HepG2 (cell line): ENCODE results near the gene GPC6. TPM values are rescaled to one million over a fixed set of nuclear protein-coding genes. Genes with fewer than 3 reads are reported as not detected.

Experiments
- ATAC-seq: fragments of 200-7000 bp; cut with Tn5 transposase; 3 replicates; pipeline ENCODE4 v1.9.1; 2020; ENCODE audit warnings: mild to moderate bottlenecking, moderate library complexity
- BruUV-seq: library from RNA; stranded (reverse); fragments of 400-500 nt; replicated peaks from 2 replicates; lab custom pipeline; 2021; lab: Mats Ljungman, UMichigan
- CTCF ChIA-PET: fragments of 300-600 bp; formaldehyde crosslinking; extraction: SDS; loops from one replicate; lab custom pipeline; 2021; ENCODE audit warnings: low total read pairs, inconsistent platforms, low intra/inter-chr PET ratio; lab: Yijun Ruan, JAX
- POLR2A ChIA-PET: fragments of 350-600 bp; sonication (Branson Sonifier 250); formaldehyde crosslinking; loops from one replicate; lab custom pipeline; 2020; ENCODE audit warnings: antibody characterized with exemption, inconsistent platforms; lab: Yijun Ruan, JAX
- DNase-seq: peaks from one replicate; pipeline ENCODE4 v3.0.0-alpha.2; 2015; ENCODE audit warnings: low spot score
- FAIRE-seq: peaks from 3 replicates; lab custom pipeline; 2011; peaks lifted over from hg19 to GRCh38; lab: Jason Lieb, UNC
- H2AFZ ChIP-seq: one replicate; pipeline ENCODE4 v1.6.1; 2011; ENCODE audit warnings: low read length, inconsistent platforms
- H3K27ac ChIP-seq: fragments of 300-600 bp; 3 replicates; pipeline ENCODE4 v1.8.0; 2011; ENCODE audit warnings: mixed run types, mild to moderate bottlenecking, mixed read lengths, low read length, inconsistent platforms; ENCODE audit not compliant: insufficient read depth; ENCODE audit errors: extremely low read length
- H3K27me3 ChIP-seq, 2 experiments: fragments of 200-600 bp in 1 of 2; 2 replicates in 1 of 2; 3 replicates in 1 of 2; pipeline versions ENCODE4 v1.6.0 to v1.8.0; 2011; ENCODE audit warnings: low read length in 2 of 2, mild to moderate bottlenecking in 2 of 2, moderate library complexity in 2 of 2, inconsistent platforms in 1 of 2; ENCODE audit not compliant: insufficient read depth in 2 of 2, control insufficient read depth in 1 of 2
- H3K36me3 ChIP-seq, 2 experiments: fragments of 200-600 bp in 1 of 2; replicated peaks in 1 of 2; 2 replicates in 1 of 2; 3 replicates in 1 of 2; pipeline versions ENCODE4 v1.5.1 to v1.8.0; 2011; ENCODE audit warnings: low read length in 2 of 2, inconsistent platforms in 1 of 2; ENCODE audit not compliant: insufficient read depth in 2 of 2, control insufficient read depth in 1 of 2
- H3K4me1 ChIP-seq: 2 replicates; pipeline ENCODE4 v1.5.1; 2012; ENCODE audit warnings: low read length, inconsistent platforms; ENCODE audit not compliant: insufficient read depth
- H3K4me2 ChIP-seq: 2 replicates; pipeline ENCODE4 v1.6.0; 2011; ENCODE audit warnings: low read depth, low read length, inconsistent platforms
- H3K4me3 ChIP-seq, 3 experiments: fragments of 200-600 bp in 1 of 3; sonication (generic), shearing (Covaris generic) in 1 of 3; replicated peaks in 1 of 3; 2 replicates each; pipeline ENCODE4 v1.5.1; 2011 to 2016; ENCODE audit warnings: low read length in 3 of 3, inconsistent platforms in 2 of 3, low read depth in 2 of 3, mild to moderate bottlenecking in 2 of 3, control low read depth in 1 of 3, mixed read lengths in 1 of 3; ENCODE audit not compliant: insufficient read depth in 1 of 3
- H3K79me2 ChIP-seq: one replicate; pipeline ENCODE4 v1.6.1; 2011; ENCODE audit warnings: low read length, inconsistent platforms; ENCODE audit not compliant: insufficient read depth
- H3K9ac ChIP-seq: 2 replicates; pipeline ENCODE4 v1.6.0; 2011; ENCODE audit warnings: mild to moderate bottlenecking, low read depth, low read length, inconsistent platforms; ENCODE audit not compliant: insufficient read depth
- H3K9me3 ChIP-seq: 2 replicates; pipeline ENCODE4 v1.5.1; 2012; ENCODE audit warnings: mild to moderate bottlenecking, low read length
- H4K20me1 ChIP-seq: 2 replicates; pipeline ENCODE4 v1.6.0; 2011; ENCODE audit warnings: inconsistent platforms, mild to moderate bottlenecking, low read length, moderate library complexity; ENCODE audit not compliant: insufficient read depth
- ARID3A ChIP-seq: IDR thresholded peaks from 2 replicates; pipeline ENCODE4 v1.6.1; 2012; ENCODE audit warnings: low read depth, low read length, improper control_type of control experiment
- ASH2L ChIP-seq: fragments of 300-600, 200-600 bp; sonication (generic); IDR thresholded peaks from 2 replicates; pipeline ENCODE4 v1.7.0; 2017; ENCODE audit warnings: low read depth, mild to moderate bottlenecking, moderate library complexity, mixed read lengths, low read length; ENCODE audit not compliant: insufficient read length
- CEBPG ChIP-seq: IDR thresholded peaks from 2 replicates; pipeline ENCODE4 v1.6.1; 2016
- GATAD2A ChIP-seq: IDR thresholded peaks from 2 replicates; pipeline ENCODE4 v1.6.1; 2016
- MTERF4 ChIP-seq: sonication (generic); formaldehyde crosslinking; IDR thresholded peaks from 2 replicates; pipeline ENCODE4 v1.8.0; 2023; ENCODE audit warnings: mild to moderate bottlenecking, missing genetic modification reagents
- PAX8 ChIP-seq: sonication (generic); formaldehyde crosslinking; IDR thresholded peaks from 2 replicates; pipeline ENCODE4 v1.8.0; 2022; ENCODE audit warnings: mild to moderate bottlenecking, missing genetic modification reagents, borderline replicate concordance
- STAT6 ChIP-seq: sonication (generic); formaldehyde crosslinking; IDR thresholded peaks from 2 replicates; pipeline ENCODE4 v1.4.0; 2020; ENCODE audit warnings: missing genetic modification reagents, mild to moderate bottlenecking, borderline replicate concordance
- ZNF629 ChIP-seq: sonication (generic); formaldehyde crosslinking; conservative IDR thresholded peaks from 2 replicates; pipeline ENCODE4 v1.5.0; 2020; ENCODE audit warnings: missing genetic modification reagents
- WGBS: methylation state at CpG from one replicate; pipeline ENCODE4 v1.1.6; 2017; ENCODE audit warnings: low lambda C conversion rate; 5-methylcytosine and 5-hydroxymethylcytosine counted together
- in situ Hi-C: cut with HindIII; loops from 2 replicates; pipeline ENCODE4 v1.10.0; 2017; ENCODE audit warnings: low pct_unique_long_range_greater_than_20kb; ENCODE audit not compliant: extremely low pct_ligation_motif_present
- intact Hi-C: fragments of 100-400 bp; cut with micrococcal nuclease; formaldehyde crosslinking; loops from one replicate; pipeline ENCODE4 v1.10.0; 2022; ENCODE audit not compliant: unreplicated experiment
- polyA plus RNA-seq, 8 experiments: library from polyadenylated mRNA; depleted of rRNA in 3 of 8; stranded (reverse) in 7 of 8; unstranded in 1 of 8; fragments of >200 nt; fragmentation: Illumina TruSeq in 4 of 8; extraction: Trizol in 4 of 8; gene quantifications; 2 replicates each; pipeline versions ENCODE4 v1.2.1 to v1.2.3, GENCODE V29; 2011 to 2016; ENCODE audit warnings: low read depth in 4 of 8, missing spikeins in 1 of 8, mixed read lengths in 1 of 8; ENCODE audit not compliant: insufficient read depth in 1 of 8
- total RNA-seq, 5 experiments: library from RNA; depleted of rRNA; stranded (reverse); fragments of >200 nt; fragmentation: Illumina TruSeq; extraction: Trizol; gene quantifications; 2 replicates each; pipeline ENCODE4 v1.2.3, GENCODE V29; 2016; ENCODE audit warnings: low read depth in 1 of 5
- TF ChIP-seq, protein P1 (sequence below): sonication (generic); formaldehyde crosslinking; IDR thresholded peaks from 2 replicates; pipeline ENCODE4 v1.8.0; 2022; ENCODE audit warnings: mild to moderate bottlenecking, missing genetic modification reagents, moderate library complexity

Gene GPC6
- total and polyA plus RNA-seq, 2 of the 13 experiments (the other 11 are each of a cell fraction or from before 2014, with no cell fraction given) = 24.5 to 33.9 TPM

DNA sequence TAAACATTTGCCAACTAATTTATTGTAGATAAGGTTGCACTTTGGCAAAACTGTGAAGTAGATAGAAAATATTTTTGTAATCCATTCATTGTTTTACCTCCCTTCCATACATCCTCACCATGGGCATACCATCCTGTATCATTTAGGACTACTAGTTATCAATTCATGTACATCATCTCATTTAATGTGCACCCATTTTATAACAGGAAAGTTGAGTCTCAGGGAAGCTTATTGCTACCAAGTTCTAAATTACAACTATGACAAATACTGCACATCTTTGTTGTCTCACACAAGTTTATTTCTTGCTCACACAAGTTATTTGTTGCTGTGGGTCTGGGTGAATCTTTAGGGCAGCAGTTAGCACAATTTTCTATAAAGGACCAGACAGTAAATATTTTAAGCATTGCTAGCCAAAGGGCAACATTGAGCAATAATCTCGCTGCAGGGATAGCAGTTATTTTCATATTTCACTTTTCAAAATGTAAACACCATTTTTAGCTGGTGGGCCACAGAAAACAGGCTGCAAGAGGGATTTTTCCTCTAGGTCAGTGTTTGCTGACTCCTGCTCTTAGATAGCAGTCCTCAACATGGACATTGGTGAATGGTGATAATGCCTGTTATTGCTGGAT is 276.5 kb downstream of the GPC6 start:
- DNase-seq = no peak
- POLR2A ChIA-PET = no interaction called here
- intact Hi-C loops (no loop called here), in situ Hi-C loops (no loop called here)
- Histone ChIP-seq H4K20me1 (no peaks in the 10 kb centered on the region), H3K27me3 (no peaks in the 10 kb centered on the region), H3K36me3 (no peaks in the 10 kb centered on the region), H3K4me1 (peaks cover 17% of the 10 kb centered on the region), H3K4me2 (no peak overlapping the region), H3K4me3 (no peak overlapping the region), H3K9me3 (no peaks in the 10 kb centered on the region), H3K79me2 (peaks cover 4% of the 10 kb centered on the region), H2AFZ (no peak overlapping the region), H3K27ac (no peak overlapping the region), H3K9ac (no peak overlapping the region)
- no peak for ATAC-seq
- CTCF ChIA-PET = no interaction called here
- no peak for FAIRE-seq
- no TSS peak for BruUV-seq
- WGBS = 96% methylated on average over 1 of the region's 1 CpG
- TF ChIP-seq ZNF629 = peak; percentile 57
- no peak for TF ChIP-seq MTERF4

DNA sequence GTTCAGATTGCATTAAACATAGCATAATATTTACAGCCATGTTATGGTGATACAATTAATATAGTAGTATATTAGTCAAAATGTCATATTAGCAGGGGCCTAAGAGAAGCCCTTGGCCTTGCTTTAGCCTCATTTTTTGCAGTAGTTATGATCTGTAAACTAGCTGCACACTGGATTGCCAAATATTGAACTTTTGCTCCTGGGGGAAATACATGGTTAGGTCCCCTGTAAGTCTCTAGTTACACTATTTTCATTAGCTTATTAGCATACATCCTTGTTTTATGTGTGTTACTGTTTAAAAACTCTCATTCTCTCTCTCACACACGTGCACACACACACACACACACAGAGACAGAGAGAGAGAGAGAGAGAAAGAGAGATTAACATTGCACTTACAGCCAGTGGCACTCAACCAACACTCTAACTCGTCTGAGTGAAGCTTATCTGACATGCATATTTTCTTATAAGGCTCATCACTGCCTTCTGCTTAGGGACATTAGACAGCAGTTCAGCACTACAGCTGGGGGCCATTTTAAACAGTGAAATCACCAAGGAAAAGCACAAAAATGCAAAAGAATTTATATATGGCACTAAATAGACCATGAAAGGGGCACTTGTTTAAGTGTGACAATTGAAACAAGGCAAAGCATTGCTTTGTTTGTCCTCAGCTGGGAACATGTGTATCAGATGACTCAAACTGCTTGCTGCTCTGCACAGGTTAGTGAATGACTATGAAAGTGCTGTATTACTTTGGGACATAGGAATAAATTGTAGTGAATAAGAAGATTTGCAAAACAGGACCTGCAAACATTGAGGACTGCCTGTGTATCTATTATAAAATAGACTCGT is 278.7 kb downstream of the GPC6 start:
- POLR2A ChIA-PET = no interaction called here
- DNase-seq (peak; percentile 57), ATAC-seq (peak; percentile 91), FAIRE-seq (no peak)
- Histone ChIP-seq H3K4me1 (peaks cover 17% of the 10 kb centered on the region), H2AFZ (no peak overlapping the region), H3K27ac (peak overlapping the region; percentile 46), H4K20me1 (no peaks in the 10 kb centered on the region), H3K9me3 (no peaks in the 10 kb centered on the region), H3K79me2 (peaks cover 4% of the 10 kb centered on the region), H3K4me2 (peak overlapping the region; percentile 43), H3K27me3 (no peaks in the 10 kb centered on the region), H3K36me3 (no peaks in the 10 kb centered on the region), H3K4me3 (no peak overlapping the region), H3K9ac (peak overlapping the region; percentile 19; the same call in 1 of the 2 replicates)
- CTCF ChIA-PET = no interaction called here
- intact Hi-C loops (no loop called here), in situ Hi-C loops (no loop called here)
- WGBS = 61% methylated on average over 3 of the region's 3 CpGs
- no TSS peak for BruUV-seq
- TF ChIP-seq, protein P1, sequence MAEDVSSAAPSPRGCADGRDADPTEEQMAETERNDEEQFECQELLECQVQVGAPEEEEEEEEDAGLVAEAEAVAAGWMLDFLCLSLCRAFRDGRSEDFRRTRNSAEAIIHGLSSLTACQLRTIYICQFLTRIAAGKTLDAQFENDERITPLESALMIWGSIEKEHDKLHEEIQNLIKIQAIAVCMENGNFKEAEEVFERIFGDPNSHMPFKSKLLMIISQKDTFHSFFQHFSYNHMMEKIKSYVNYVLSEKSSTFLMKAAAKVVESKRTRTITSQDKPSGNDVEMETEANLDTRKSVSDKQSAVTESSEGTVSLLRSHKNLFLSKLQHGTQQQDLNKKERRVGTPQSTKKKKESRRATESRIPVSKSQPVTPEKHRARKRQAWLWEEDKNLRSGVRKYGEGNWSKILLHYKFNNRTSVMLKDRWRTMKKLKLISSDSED = no peak
- no peak for TF ChIP-seq PAX8 (CRISPR knock-in tag)
- TF ChIP-seq STAT6 (CRISPR knock-in tag) = no peak
- TF ChIP-seq CEBPG (CRISPR knock-in tag) = 0 out of 2 replicates have a peak, but pooled peaks have one; percentile 8
- TF ChIP-seq ARID3A = 0 out of 2 replicates have a peak, but pooled peaks have one; percentile 13
- TF ChIP-seq ASH2L = peak; percentile 66
- TF ChIP-seq GATAD2A (CRISPR knock-in tag) = 0 out of 2 replicates have a peak, but pooled peaks have one; percentile 13
